Stimulated activated CD8-positive, alpha-beta memory T cell treated with anti-CD3 and anti-CD28 coated beads, Interleukin-12 subunit alpha, Interleukin-12 subunit beta, amount 100 ng/mL, for 24 hours (primary cell): ENCODE results near the gene STAT3.
"Not testable (repeated sequence)": the region's sequence is repeated elsewhere in the genome, so short reads cannot be mapped to it uniquely, and the experiment has no call there.

Source experiments
- DNase-seq: peaks from one replicate; pipeline ENCODE4 v3.0.0-alpha.2; 2020; ENCODE audit errors: extremely low read depth

The STAT3 gene

DNA sequence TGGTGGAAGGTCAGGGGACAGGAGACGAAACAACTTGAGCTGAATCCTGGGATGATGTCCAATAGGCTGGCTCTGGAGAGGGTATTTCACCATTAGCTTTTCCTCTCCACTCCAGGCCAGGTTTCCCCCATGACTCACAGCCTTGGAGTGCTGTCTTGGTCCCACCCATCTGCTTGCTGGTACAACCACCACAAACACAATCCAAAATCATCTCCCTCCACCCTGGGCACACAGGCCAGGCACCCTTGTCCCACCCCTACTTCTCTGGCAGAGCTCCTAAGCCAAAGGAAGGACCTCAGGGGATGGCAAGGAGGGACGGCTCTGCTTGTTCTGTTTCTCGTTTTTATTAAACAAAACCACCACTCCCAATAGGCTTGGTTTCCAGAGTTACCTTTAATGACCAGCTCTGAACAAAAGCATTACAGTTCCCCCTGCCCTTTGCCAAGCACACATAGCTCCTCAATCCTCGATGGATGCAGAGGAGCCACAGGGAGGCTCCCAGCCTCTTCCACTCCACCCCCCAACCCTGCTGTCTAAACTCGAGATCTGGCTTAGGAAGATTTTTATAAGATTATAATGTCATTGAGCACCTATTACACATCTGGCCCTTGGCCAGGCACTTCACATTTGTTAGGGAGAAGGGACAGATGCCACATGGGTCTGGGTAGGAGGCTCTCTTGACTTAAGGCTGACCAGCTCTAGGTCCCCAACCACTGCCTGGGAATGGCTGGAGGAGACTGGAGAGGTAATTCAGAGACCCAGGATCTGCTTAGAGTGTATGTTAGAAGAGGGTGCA is 21.5 kb upstream of the STAT3 start:
- no peak for DNase-seq

DNA sequence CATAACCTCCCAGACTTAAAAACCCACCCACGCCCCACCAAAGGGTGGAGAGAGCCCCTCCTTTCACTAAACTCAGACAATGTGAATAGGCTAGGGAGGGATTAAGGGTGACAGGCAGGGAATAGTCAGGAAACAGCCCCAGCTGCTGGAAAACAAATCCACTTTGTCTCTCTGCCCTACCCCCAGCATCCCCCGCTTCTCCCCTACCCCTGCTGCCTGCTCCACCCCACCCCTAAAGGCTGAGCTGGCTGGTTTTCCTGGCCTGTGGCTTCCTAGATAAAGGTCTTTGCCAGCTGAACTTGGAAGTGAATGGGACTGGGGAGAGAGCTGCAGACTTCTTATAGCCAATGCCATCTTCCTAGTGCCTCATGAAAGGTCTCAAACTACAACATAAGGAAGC is 19.8 kb upstream of the STAT3 start:
- no peak for DNase-seq

DNA sequence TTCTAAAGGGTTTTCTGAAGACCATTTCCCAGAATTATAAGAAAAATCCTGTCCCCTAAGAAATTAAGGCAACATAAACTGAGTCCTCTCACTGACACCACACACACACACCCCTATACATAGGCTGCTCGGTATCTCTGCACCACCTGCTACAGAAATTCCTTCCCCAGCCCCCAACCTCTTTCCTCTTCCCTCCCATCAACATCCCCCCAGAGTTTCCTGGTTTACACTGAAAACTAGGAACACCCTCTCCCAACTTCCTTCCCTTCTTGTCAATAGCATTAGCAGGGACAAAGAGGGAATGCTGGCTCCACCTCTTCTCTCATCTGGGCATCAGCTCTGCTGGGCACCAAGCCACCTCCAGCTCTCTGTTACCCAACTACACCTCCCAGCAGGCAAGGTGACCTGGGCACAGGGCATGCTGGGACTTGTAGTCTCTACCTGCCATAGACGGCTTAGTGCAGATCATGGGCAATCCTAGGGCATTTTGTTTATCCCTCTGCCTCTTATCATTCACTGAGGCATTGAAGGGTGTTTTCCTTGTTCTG is 19.1 kb upstream of the STAT3 start:
- DNase-seq, result no peak

DNA sequence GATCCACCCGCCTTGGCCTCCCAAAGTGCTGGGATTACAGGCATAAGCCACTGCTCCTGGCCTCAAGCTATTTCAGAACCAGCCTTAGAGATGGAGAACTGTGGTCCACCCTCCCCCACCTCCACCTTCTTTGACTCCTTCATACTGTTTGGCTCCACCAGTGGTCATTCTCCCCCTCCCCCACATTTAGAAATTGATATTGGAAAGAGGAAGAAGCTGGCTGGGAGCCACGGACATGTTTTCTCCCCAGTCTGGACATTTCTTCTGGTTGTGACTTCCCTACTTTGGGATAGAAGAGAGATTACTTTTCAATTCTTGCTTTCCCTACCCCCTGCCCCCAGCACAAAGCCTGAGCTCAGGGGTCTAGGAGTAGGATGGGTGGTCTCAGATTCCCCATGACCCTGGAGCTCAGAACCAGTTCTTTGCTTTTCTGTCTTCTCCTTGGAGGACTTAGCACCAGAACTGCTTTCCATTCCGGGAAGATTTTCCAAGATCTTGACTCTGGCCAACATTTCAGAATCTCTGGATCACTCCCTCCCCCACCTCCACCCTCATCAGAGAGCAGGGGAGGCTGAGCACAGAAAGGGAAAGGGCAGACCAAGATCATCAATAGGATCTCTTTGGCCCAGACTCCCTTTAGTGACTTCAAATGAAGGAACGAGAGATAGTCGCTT is 18.5 kb upstream of the STAT3 start:
- no peak for DNase-seq

DNA sequence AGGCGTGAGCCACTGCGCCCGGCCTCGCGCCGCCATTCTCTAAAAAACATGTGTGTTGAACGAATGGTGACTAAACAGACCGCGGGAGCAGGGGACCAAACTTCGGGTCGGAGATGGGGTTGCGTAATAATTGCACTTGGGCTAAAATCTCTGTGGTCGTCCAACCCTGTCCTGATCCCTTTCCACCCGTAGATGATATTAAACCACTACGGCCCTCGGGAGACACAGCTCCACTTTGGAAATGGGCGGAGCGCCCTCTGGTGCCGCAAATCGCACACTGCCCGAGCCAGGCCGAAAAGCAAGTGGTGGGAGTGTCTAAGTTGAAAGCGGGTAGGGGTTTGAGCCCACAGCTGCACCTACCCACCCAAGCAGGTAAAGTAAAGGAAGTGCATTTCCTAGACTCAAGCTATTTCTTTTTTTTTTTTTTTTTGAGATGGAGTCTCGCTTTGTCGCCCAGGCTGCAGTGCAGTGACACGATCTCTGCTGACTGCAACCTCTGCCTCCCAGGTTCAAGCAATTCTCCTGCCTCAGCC is 17.8 kb upstream of the STAT3 start:
- DNase-seq, result no peak

DNA sequence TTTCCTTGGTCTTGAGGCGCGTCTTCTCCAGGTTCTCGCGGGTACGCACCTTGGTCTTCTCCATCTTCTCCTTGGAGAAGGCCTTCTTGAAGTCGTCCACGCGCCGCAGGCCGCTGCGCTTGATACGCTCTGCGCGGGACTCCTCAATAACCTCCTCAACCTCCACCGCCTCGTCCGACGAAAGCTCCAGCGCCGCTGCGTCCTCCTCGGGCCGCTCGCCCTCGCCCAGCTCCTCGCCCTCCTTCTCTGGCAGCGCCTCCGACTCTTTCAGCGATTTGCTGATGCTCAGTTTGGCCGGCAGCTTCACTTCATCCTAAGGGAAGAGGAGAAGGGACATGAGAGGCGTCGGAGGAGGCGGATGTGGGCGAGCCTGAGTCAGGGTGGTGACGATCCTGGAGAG is 16.8 kb upstream of the STAT3 start:
- DNase-seq, result no peak

DNA sequence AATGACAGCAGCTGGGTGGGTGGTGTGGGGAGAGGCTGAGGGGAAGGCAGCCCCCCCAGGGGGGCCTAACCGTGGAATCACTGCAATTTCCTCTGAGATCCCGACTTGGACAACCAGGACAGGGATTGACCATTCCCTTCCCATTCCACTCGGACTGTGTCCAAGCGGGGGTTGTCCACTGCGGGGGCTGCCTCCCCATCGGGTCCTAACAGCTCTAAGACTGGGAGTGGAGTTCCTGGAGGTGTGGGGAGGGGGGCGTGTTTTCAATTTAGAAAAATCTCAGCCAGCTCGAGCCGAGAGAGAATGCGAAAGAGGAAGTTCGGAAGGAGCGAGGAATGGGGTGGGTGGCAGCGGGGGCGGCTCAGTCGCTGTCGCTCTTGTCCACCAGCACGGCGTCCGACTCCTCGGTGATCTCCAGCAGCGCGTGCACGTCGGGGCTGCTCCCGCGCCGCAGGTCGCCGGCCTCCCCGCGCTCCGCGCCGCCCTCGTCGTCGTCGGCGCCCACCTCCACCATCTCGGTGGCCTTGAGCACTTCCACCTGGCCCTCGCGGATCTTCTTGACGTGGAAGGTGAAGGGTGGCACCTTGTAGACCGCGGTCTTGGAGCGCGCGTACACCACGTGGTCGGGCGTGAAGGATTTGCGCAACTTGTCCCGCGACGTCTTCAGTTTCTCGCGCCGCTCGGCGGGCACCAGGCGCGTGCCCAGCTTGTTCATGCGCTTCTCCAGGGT is 16.2 kb upstream of the STAT3 start:
- no peak for DNase-seq

DNA sequence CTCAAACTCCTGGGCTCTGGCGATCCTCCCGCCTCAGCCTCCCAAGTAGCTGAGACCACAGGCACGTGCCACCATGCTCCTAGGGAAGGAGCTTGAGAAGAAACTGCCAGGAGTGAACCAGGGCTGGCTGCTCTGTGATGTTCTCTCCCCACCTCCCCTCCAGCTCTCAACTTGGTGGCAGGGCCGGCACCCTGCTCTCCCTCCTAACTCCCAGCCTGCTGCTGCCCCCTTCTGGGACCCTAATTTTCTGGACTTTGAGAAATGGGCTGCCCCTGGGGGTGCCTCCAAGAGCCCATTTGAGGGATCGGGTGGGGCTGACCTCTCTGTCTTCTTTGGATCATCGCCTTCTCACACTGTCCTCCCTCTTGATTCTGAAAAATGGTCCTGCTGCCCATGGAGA is 14.9 kb upstream of the STAT3 start:
- no peak for DNase-seq

DNA sequence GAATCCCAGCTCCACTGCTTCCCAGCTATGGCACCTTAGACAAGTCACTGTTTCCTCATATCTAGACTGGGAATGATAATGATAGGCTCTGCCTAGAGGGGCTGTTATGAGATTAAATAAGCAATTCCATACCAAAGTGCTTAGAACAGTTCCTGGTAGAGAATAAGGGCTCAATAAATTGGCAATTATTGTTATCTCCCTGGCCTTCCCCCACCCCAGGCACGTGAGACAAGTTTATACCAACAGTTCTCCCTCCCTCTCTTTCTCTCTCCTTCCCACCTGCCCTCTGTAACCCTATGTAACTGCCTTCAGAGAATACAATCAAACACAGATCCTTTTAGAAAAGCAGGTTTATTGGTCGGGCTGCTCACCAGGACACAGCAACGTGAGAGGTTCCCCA is 13.9 kb upstream of the STAT3 start:
- no peak for DNase-seq

DNA sequence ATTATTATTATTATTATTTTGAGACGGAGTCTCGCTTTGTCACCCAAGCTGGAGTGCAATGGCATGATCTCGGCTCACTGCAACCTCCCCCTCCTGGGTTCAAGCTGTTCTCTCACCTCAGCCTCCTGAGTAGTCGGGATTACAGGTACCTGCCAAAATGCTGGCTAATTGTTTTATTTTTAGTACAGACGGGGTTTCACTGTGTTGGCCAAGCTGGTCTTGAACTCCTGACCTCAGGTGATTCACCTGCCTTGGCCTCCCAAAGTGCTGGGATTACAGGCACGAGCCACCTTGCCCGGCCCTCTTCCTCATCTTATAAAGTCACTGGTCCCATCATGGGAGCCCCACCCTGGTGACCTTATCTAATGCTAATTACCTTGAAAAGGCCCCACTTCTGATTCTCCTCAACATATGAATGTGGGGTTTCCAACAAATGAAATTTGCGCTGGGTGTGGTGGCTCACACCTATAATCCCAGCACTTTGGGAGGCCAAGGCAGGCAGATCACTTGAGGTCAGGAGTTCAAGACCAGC is 12.7 kb upstream of the STAT3 start:
- not testable (repeated sequence) for DNase-seq

DNA sequence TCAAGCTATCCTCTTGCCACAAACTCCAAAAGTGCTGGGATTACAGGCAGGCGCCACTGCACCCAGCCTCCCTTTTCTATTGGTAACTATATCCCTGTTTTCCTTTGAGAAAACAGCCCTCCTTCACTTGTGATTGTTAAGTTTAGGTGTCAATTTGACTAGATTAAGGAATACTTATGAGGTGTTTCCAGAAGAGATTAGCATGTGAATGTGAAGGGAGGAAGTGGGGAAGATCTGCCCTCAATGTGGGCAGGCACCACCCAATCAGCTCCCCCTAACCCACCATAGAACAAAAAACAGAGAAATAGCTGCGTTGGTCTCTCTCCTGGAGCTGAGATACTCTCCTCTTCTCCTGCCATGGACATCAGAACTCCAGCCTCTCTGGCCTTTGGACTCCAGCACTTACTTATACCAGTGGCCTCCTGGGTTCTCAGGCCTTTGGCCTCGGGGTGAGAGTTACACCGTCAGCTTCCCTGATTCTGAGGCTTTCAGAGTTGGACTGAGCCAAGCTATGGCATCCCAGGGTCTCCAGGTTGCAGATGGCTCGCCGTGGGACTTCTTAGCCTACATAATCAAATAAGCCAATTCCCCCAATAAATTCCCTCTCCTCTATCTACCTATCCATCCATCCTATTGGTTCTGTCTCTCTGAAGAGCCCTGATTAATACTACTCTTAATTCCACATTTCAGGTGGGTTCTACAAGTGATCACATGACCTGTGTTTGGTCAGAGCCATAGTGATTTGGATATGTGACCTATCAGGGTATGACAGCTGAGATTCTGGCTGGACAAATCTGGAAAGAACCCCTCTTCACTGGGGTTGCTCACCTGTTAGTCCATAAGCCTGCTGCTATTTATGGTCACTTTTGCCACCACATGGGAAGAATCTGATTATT is 12.0 kb upstream of the STAT3 start:
- DNase-seq, result no peak

DNA sequence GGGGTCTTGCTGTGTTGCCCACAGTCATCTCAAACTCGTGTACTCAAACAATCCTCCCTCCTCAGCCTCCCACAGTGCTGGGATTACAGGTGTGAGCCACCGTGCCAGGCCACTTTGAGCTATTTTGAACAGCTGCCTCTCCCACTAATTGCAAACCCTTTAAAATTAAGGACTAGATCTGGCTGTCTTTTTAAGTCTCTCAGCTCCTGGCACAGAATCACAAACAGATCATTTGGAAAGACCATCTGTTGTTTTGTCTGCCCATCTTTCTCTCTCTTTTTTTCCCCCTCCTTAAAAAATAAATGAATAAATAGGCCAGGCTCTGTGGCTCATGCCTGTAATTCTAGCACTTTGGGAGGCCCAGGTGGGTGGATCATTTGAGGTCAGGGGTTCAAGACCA is 10.9 kb upstream of the STAT3 start:
- DNase-seq, result no peak

DNA sequence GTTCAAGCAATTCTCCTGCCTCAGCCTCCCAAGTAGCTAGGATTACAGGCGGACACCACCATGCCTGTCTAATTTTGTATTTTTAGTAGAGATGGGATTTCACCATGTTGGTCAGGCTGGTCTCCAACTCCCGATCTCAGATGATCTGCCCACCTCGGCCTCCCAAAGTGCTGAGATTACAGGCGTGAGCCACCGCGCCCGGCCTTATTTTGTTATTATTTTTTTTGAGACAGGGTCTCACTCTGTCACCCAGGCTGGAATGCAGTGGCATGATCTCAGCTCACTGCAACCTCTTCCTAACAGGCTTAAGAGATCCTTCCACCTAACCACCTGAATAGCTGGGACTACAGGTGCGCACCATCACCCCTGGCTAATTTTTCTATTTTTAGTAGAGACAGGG is 7.4 kb upstream of the STAT3 start:
- DNase-seq, result not testable (repeated sequence)

DNA sequence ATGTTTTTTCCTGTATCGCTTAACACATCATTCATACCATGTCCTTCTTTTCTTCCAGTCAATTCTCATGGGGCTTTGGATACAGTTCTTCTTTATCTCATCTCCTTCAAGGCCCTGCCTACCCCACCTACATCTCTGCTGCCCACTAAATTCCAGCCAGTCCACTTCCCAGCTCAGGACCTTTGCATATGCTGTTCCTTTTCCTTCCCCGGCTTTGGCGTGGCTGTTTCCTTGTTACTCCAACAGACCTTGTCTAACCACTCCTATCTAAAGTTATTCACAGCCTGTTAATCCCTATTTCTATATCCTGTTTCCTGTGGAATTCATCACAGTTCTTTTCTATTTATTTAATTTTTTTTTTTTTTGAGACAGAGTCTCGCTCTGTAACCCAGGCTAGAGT is 6.6 kb upstream of the STAT3 start:
- DNase-seq, result no peak

DNA sequence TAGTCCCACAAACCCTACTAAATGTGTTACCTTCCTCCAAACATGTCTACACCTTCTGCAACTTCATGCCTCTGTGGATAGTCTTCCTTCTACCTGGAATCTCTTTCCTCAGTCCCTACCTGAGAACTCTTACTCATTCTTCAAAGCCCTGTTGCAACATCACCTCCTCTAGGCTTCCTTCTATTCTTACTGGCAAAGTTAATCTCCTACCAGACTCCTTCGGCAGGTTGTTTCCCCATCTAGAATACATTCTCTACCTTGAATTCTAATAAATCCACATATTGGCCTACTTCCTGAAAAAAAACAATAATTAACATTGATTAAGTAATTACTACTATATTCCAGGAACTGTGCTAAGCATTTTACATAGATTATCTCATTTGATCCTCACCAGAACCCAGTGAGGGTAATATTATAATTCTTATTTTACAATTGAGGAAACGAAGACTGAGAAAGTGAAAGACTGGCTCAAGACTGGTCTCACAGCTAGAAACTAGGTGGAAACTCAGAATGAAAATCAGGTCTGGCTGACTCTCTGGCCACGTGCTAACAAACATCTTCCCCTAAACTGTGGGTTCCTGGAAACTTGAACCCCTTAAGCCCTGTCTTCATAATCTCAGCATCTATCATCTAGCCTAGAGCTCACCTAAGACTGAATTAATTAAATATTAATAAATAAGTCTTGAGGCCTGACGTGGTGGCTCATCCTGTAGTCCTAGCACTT is 4.6 kb upstream of the STAT3 start:
- DNase-seq, result no peak

DNA sequence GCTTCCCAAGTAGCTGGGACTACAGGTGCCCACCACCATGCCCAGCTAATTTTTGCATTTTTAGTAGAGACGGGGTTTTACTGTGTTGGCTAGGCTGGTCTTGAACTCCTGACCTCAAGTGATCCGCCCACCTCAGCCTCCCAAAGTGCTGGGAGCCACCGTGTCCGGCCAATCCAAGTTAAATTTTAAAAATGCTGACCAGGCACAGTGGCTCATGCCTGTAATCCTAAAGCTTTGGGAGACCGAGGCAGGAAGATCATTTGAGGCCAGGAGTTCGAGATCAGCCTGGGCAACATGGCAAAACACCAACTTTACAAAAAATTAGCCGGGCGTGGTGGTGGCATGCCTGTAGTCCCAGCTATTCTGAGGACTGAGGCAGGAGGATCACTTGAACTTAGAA is 3.2 kb upstream of the STAT3 start:
- not testable (repeated sequence) for DNase-seq

DNA sequence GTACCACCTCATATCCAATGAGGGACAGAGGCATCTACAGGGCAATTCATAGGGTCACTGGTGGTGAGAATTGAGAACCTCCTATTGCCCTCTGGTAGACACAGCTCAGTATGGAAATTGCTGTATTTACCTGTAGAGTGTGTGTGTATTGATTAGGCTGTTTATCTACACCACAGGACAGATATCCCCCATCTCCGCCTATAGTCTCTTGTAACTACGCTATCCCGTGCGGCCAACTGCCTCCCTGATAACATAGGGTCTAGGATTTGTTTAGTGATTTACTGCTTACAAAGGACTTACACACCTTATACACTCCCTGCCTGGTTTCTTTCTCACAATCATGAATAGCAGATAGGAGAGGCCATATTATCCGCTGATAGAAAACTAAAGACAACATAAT is 1.7 kb upstream of the STAT3 start:
- DNase-seq, result no peak

DNA sequence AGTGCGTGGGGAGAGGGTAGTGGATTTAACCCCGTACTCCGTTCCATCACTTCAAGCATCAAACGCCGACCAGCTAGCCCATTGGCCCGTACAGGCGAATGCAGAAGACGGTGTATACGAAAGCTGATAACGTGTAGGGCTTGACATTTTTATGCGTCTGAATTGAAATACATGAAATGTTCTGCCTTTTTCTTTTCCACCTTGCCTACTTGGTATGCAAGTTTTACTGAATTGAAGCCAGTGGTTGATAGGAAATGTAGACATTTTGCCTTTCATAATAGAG is 834 bp upstream of the STAT3 start:
- DNase-seq, result no peak

DNA sequence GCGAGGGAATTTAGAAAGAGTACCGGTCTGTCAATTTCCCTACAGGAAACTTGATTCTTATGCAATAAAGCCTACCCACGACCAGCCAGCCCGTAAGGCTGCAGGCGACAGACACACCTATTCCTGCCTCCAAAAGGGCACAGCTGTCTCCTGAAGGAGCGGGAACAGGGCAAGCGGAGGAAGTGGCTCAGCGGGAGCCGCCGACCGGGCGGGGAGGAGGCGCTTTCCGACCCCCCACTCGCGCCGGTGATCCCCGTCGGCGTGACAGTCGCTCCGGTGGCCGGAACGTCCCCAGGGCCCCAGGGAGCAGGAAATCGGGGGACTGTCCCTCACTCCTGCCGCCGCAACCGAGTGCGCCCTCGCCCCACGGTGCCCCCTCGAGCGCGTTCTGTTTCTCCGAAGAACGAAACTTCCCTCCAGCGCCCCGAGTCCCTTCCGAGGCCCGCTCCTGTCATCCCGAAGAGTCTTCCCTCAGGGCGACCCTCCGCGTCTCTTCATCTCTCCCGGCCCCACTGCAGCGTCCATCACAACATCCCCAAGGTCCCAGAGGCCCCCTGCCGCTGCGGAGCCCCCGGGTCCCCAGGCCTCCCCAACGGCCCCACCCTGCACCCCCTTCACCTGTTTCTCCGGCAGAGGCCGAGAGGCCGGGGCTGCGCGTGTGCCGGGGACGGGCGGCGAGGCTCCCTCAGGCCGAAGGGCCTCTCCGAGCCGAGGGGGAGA is 421 bp downstream of the STAT3 start:
- no peak for DNase-seq
